ENCODE data around the gene SHROOM3.
A peak's percentile ranks its signal among the peaks of the same experiment; 100 is the strongest.

SHROOM3 gene

DNA sequence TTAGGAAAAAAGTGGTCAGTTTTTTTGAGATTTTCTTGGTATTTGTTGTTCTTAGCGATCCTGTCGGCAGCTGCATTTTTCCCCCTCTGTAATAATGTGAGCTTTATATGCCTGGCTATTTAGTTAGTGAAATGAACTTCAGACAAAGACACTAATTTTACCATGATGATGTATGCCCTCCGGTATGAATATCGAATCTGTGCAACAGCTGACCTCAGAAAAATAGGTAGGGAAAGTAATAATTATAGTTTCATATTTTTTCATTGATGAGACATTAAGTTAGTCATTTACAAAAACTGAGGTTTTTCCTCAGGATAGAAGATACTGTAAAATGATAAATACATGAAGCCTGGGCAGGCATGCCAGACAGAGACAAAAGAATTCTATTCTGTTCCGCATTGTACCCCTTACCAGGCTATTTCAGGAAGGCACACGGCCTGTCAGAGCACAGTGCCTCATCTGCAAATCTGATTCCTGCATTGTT is 155.8 kb downstream of the SHROOM3 start:
- DNase-seq (ENCODE audit: low read depth in 2 of 2) = peak; percentile 29 to 72
- TF ChIP-seq, protein P1, sequence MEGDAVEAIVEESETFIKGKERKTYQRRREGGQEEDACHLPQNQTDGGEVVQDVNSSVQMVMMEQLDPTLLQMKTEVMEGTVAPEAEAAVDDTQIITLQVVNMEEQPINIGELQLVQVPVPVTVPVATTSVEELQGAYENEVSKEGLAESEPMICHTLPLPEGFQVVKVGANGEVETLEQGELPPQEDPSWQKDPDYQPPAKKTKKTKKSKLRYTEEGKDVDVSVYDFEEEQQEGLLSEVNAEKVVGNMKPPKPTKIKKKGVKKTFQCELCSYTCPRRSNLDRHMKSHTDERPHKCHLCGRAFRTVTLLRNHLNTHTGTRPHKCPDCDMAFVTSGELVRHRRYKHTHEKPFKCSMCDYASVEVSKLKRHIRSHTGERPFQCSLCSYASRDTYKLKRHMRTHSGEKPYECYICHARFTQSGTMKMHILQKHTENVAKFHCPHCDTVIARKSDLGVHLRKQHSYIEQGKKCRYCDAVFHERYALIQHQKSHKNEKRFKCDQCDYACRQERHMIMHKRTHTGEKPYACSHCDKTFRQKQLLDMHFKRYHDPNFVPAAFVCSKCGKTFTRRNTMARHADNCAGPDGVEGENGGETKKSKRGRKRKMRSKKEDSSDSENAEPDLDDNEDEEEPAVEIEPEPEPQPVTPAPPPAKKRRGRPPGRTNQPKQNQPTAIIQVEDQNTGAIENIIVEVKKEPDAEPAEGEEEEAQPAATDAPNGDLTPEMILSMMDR (IDR thresholded peaks at IDR 0.05; ENCODE audit: low read depth, low read length) = no peak
- H3K4me3 ChIP-seq (replicated peaks in 1 of 2; ENCODE audit: low read depth in 2 of 2, low read length in 2 of 2) = no peak overlapping the region

DNA sequence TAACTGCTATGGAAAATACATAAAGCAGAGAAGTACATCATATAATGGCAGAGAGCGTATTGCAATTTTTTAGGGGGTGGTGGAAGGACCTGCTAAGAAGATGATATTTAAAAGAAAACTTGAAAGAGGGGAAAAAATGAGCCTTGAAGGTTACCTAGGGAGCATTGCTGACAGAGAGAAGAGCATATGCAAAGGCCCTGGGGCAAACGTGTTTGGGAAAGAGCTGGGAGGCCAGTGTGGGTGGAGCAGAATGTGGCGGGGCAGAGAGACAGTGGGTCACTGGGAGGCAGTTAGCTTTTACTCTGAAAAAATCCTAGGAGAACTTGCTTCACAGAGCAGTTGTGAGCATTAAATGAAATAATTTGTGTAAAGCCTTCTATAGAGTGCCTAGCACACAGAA is 157.0 kb downstream of the SHROOM3 start:
- TF ChIP-seq, protein P1 (IDR thresholded peaks at IDR 0.05; ENCODE audit: low read depth, low read length) = no peak
- no peak overlapping the region for H3K4me3 ChIP-seq (replicated peaks in 1 of 2; ENCODE audit: low read depth in 2 of 2, low read length in 2 of 2)
- DNase-seq (ENCODE audit: low read depth in 2 of 2) = no peak

DNA sequence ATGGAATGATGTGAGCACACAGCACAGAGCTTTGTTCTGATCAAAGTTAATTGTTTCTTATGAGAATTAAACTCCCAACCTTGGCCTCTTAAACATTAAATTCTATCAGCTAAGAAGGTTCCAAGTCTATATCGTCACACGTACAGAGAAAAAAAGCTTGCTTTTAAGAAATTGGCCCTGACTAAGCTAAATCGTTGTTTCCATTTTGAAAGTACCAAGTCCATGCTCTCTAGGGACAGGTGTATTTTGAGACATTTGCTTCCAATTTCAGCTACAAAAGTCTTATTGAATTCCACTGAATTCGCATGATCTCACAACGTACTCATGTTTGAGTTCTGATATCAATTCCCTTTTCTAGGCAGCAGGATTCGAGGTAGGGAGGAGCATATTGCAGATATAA is 157.4 kb downstream of the SHROOM3 start:
- DNase-seq (ENCODE audit: low read depth in 2 of 2) = no peak
- TF ChIP-seq, protein P1 (IDR thresholded peaks at IDR 0.05; ENCODE audit: low read depth, low read length) = no peak
- no peak overlapping the region for H3K4me3 ChIP-seq (replicated peaks in 1 of 2; ENCODE audit: low read depth in 2 of 2, low read length in 2 of 2)

DNA sequence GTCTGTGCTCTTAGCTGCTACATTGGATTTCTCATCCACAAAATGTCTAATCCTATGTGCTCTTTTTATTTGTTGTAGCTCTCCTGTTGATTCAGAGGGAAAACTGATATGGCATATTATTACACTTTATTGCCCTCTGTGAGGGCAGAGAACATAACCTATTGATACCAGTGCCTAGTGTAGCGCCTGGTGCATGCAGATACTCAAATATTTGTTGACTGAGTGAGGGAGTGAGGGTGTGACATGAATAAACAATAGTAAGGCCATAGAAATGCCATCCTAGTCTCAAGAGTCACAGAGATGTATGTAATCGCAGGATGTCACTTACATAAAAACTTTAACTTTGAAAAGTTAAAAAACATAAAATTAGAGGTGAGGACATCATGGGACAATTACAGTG is 159.1 kb downstream of the SHROOM3 start:
- no peak overlapping the region for H3K4me3 ChIP-seq (replicated peaks in 1 of 2; ENCODE audit: low read depth in 2 of 2, low read length in 2 of 2)
- TF ChIP-seq, protein P1 (IDR thresholded peaks at IDR 0.05; ENCODE audit: low read depth, low read length) = no peak
- DNase-seq (ENCODE audit: low read depth in 2 of 2) = no peak

DNA sequence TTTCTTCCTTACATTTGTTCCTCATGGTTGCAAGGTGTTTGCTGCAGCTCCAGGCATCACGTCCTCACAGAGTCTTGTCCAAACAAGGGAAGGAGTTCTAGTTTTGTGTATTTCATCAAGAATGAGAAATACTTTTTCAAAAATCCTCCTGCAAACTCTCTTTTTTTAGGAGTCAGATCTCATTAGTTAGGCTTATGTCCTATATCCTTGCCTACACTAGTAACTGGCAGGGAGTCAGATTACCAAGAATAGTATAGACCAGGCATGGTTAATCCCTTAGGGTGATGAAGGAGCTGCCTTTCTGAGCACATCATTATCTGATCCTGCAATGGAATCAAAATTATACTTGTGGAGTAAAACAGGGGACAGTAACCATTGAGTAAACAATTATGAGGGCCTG is 160.4 kb downstream of the SHROOM3 start:
- H3K4me3 ChIP-seq (replicated peaks in 1 of 2; ENCODE audit: low read depth in 2 of 2, low read length in 2 of 2) = no peak overlapping the region
- no peak for DNase-seq (ENCODE audit: low read depth in 2 of 2)
- TF ChIP-seq, protein P1 (IDR thresholded peaks at IDR 0.05; ENCODE audit: low read depth, low read length) = no peak

DNA sequence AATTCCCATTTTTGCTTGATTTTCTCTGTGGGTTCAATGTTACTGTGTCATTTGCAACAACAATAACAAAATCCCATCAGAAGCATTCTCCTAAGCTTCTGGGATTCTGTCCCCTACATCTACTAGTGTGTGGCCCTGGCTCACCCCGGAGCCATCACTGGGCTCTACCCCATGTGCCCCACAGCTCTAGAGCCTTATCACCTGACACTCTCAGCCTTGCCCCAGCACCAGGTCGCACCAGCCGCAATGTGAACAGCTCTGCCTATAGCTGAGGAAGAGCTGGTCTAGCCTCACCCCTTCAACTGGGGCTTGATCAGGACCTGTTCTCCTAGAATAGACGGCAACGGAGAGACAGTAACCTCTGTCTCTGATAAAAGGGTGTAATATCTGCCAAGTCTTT is 161.7 kb downstream of the SHROOM3 start:
- TF ChIP-seq, protein P1 (IDR thresholded peaks at IDR 0.05; ENCODE audit: low read depth, low read length) = no peak
- H3K4me3 ChIP-seq (replicated peaks in 1 of 2; ENCODE audit: low read depth in 2 of 2, low read length in 2 of 2) = no peak overlapping the region
- no peak for DNase-seq (ENCODE audit: low read depth in 2 of 2)

DNA sequence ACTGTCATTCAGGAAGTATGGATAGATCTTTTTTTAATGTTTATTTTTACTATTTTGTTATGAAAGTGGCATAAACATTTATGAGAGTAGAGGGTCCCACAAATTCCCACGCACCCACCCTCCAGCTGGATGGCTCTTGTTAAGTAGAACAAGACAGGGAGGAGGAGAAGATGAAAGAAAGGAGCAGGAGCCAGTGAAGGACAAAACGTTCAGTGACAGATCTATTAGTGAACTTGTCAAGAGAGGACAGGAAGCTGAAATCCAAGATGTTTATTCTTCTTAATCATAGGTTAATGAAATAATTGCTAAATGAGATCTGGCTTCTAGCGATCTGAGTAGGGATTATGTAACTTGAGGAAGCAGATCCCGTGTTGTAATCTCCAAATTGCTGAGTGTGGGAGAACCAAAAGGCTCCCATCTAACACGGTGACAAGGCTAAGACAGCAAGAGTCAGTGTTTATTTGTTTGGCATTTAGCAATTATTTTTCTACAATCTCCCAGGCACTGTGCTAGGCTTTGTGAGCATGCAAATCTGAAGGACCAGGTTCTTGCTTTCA is 162.5 kb downstream of the SHROOM3 start:
- no peak for DNase-seq (ENCODE audit: low read depth in 2 of 2)
- TF ChIP-seq, protein P1 (IDR thresholded peaks at IDR 0.05; ENCODE audit: low read depth, low read length) = no peak

More for the DNA sequence above, 162.5 kb downstream of the SHROOM3 start:
- no peak overlapping the region for H3K4me3 ChIP-seq (replicated peaks in 1 of 2; ENCODE audit: low read depth in 2 of 2, low read length in 2 of 2)
